HG03520 (cell line): Measurements from ENCODE around the gene PAX2.

ENCODE experiments used
- ATAC-seq: cut with Tn5 transposase; IDR thresholded peaks from one replicate; pipeline ENCODE4 v1.9.1; 2021; ENCODE audit warnings: mild to moderate bottlenecking, moderate library complexity; ENCODE audit not compliant: unreplicated experiment

Gene PAX2

DNA sequence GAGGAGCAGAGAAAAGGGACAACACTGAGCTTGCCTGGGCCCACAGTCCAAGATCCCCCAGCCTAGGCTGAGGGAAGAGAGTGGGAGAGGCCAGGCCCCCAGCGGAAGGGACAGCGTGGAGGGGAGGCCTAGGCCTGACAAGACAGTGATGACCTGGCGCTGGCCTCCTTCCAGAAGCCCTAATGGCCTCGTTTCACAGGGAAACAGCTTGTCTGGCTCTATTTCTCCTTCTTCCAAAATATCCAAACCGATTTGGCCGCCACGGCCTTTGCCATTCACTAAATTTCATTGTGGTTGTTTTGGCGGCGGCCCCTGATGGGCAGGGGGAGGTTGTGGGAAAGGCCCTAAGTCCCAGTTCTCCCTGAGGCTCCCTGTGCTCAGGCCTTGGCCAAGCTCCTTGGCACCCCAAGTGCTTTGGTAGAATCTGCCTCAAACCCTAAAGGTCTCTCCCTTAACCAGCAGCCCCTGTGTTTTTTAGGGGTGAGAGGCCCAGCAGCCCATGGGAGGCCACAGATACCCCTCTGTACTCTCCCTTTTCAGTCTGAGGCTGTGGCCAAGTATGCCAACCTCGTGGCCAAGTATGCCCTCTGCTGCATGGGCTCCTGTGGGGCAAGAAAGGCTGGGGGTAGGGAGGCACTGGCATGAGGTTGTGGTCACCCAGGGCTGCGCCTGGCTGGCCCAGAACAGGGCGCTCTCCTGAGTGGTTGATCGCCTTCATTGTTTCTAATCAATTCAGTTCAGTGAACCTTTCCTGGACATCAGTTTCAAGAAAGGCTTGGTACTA is 37.3 kb downstream of the PAX2 start:
- ATAC-seq: no peak

DNA sequence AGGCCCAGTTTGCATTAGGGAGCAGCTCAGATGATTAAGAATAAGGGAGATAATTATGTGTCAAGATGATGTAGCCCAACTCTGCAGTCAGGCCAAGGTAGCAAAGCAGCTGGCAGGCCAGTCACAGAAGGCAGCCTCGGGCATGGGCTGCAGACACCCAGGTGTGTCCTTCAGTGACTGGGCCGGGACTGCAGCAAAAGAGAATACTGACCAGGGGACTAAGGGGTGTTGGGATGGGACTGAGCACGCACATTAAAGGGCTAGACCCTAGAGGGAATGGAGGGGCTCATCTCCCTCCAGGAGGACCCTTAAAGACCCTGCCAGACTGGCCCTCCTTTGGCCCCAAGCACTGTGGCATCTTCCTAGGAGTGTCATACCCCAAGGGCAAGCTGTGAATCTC is 38.7 kb downstream of the PAX2 start:
- ATAC-seq: no peak

DNA sequence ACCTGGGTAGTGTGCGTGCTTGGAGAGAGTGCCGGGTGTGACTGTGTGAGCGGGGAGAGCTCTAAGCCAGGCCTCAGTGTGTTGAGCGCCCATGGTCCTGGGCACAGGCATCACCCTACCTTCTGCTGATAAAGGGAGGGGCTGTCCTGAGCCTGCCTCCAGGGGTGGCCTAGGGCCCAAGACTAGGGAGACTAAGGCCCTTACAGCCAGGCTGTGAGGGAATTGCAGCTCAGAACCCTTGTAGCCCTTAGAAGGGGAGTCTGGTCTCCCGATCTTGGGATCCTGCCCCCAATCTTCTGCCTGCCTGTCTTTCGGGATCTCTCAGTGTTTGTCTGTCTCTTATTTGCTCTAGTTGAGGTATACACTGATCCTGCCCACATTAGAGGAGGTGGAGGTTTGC is 41.2 kb downstream of the PAX2 start:
- ATAC-seq: no peak

DNA sequence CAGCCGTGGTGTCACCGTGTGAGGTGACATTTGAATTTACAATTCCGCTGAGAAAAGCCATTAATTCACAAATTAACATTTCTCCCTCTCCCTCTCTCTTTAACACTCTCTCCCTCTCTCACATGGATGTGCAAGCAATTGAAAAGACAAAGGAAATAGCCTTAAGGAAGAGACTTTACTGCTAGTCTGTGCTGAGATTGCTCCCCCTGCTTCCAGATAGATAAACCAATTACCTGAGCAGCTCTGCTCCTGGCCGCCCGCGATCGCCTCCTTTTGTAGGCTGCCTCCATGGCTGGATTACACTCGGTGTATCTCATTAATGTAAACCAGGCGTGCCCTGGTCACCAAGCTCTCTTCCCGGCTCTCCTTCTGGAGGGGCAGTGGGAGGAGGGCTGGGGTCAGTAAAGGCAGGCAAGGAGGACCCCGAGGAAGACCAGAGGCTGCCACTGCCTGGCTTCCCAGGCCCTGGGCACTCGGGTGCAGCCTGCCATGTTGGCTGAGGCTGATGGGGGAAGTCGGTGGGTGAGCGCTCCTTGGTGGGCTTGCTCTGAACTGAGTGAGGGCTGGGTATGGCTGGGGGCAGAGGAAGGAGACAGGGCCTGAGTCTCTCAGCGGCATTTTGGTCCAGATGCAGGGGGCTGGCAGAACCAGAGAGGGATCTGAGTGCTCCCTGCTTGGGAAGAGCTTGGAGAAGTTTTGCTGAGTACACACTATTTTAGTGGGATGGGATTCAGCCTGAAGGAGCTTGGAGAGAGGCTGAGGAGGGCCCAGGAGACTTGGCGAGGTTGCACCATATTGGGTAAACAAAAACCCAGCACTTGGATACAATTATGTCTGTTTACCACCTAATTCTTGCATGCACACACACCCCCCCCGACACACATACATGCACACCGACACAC is 42.9 kb downstream of the PAX2 start:
- ATAC-seq: no peak

DNA sequence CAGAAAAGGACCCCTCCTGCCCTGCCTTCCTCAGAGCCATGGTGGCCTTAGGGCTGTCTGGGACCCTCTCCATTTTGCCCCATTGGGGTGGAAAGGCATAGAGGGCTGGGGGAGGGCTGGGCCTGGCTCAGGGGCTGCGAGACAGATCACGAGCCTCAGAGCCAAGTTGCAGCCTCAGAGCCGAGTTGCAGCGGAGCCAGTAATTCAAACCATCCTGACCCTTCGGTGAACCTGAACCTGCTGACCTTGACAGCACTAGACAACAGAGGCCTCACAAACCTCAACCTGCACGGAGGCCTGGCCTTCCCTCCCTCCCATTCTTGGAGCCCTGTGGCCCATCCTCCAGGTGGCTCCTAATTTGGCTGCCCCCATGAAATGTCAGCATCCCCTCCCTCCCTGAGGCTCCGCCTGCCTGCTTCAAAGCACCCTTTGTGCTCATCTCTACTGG is 45.4 kb downstream of the PAX2 start:
- no peak for ATAC-seq

DNA sequence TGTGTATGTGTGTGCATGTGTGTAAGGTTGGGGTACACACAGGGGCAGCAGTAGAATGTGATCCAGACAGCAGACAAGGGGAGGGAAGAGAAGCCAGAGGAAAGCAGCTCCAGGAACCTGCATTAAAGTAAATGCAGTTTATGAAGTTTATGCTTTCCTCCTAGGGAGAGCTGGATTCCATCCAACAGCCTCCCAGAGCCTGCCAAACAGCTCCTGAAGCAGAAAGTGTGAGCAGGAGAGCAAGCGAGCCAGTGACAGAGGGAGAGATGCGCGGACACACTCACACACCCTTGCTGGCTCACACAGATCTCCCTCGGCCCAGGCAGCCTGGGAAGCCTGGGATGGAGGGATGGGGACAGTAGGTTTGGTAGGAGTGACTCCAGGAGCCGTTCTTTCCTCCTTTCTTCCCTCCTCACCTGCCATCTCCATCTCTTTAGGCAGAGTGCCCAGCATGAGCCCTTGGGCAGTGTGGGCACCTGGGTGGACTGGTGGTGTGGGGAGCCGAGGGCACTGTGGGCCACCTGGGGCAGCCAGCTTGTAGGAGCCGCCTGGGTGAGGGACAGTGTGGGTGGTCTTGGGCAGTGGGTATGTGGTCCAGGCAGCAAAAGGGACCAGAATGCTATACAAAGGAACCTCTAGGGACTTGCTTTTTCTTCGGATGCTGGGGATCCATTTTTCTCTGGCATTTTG is 46.1 kb downstream of the PAX2 start:
- ATAC-seq: no peak

DNA sequence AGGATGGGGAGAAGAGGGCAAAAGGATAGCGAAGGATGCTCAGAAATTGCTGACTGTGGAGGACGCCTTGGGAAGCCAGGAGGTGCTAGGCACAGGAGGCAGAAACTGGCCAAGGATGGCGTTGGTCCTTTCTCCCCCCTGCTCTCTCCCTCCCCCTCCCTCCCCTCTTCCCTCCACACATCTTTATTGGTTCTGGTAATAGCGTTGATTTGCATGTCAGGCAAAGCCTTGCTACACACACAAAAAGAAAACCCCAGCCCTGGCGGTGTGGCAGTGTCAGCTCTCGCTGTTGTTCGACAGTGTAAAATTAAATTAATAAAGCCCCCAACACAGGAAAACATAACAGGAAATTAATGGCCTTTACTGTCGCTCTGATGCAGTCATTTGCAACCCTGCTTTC is 47.2 kb downstream of the PAX2 start:
- ATAC-seq: no peak

DNA sequence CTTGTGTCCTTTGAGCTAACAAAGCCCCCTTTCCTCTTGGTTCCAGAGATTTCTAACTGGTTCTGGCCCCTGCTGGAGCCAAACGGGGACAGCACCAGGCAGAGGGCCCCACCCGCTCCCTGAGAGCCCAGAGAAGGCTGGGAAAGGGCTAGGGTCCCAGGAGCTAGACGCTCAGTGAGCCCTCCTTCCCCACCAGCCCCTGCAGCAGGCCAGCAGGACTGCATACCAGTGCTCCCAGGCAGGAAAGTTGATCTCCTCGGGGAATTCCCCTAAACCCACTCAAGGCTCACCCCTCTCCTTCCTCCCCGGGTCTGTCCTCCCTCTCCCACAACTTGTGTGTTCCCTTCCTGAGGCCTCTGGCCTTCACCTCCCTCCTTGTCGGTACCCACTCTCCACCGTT is 47.7 kb downstream of the PAX2 start:
- no peak for ATAC-seq

DNA sequence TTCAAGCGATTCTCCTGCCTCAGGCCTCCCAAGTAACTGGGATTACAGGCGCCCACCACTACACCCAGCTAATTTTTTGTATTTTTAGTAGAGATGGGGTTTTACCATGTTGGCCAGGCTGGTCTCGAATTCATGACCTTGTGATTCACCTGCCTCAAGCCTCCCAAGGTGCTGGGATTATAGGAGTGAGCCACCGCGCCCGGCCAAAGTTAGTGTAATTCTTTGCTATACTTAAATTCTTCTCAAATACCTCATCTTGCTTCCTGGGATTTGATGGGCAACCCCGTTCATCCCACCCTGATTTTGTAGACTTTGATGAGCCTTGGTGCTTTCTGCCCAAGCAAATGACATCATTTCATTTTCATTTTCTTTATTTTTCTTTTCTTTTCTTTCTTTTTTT is 54.5 kb downstream of the PAX2 start:
- no peak for ATAC-seq

DNA sequence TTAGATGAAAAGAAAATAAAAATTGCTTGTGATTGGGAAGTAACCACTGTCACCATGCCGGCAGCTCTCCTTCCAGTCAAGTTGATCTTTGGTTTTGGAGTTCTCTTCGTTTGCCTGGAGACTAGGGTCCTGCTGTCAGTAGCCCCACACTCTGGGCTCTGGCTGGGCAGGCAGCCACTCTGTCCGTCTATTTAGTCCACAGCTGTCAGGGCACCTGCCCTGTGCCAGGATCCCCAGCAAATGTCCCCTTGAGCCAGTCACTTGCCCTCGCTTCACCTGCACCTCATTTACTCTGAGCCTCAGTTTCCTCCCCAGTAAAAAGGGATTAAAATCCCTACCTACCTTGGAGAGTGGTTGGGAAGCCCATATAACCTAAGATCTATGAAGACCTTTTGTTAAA is 55.5 kb downstream of the PAX2 start:
- no peak for ATAC-seq

DNA sequence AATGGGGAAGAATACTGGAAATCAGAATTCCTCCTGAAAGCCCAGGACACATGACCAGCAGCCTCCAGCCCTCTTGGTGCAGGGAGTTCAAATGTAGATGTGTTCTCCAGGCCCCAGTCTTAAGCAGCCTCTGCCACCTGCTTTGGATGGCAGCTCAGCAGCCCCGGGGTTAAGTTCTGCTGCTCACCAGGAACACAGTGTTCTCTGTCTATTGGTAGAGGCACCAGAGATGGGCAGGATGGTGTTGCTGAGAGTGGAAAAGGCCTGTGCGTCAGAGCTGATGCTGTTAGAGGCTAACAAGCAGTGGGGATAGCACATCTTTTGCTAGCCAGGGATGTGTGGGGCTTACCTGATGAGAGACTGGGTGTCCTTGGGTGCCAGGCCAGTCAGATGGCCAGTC is 56.8 kb downstream of the PAX2 start:
- ATAC-seq: no peak

DNA sequence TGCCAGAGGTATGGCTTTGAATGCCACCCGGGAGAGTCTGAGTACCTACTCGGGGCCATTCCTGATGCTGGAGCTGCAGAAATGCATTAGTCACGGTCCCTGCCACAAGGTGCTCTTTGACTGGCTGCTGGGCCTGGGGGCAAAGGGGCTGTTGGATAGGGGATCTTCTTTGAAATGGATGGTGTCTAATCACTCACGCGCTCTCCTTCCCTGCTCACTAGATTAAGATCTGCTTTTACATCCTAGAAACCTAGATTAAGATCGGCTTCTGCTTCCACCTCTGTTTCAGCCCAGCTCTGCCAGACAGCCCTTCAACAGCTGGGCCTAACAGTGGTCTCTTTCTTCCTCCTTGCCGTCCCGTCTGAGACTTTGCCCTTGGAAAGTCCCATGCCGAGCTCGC is 57.2 kb downstream of the PAX2 start:
- ATAC-seq: no peak

DNA sequence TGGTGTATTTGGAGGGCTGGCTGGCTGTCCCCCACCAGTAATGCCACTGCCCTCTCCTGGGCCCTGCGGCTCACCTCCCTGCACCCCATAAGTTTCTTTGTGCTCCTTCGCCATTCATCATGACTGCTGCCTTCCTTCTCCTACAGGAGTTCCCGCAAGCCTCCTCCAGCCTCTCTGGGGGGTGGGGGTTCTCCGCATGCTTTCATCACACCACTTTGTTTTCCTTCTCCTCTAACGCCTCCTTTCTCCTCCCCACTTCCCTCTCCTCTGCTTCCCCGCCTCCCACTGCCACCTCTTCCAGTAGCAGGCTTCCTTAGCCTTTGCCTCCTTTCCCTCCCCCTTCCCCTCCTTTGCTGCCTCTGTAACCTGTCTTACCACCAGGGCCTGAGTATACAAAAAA is 58.1 kb downstream of the PAX2 start:
- ATAC-seq: no peak

DNA sequence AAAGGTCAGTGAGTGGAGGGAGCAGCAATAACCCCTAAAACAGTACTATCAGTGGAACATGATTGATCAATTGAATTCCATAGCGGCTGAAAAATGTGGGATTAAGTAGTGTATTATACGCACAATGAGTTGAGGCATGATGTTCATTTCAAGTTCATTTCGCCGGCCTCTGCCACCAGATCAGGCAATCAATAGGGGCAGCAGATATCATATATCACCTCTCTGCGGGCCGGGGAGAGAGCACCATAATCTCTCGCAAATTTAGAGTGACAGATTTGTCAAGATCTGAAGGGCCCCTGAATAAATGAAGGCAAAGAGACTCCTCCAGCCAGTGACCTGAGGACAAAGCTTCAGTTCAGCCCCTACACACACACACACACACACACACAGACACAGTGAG is 58.5 kb downstream of the PAX2 start:
- no peak for ATAC-seq

DNA sequence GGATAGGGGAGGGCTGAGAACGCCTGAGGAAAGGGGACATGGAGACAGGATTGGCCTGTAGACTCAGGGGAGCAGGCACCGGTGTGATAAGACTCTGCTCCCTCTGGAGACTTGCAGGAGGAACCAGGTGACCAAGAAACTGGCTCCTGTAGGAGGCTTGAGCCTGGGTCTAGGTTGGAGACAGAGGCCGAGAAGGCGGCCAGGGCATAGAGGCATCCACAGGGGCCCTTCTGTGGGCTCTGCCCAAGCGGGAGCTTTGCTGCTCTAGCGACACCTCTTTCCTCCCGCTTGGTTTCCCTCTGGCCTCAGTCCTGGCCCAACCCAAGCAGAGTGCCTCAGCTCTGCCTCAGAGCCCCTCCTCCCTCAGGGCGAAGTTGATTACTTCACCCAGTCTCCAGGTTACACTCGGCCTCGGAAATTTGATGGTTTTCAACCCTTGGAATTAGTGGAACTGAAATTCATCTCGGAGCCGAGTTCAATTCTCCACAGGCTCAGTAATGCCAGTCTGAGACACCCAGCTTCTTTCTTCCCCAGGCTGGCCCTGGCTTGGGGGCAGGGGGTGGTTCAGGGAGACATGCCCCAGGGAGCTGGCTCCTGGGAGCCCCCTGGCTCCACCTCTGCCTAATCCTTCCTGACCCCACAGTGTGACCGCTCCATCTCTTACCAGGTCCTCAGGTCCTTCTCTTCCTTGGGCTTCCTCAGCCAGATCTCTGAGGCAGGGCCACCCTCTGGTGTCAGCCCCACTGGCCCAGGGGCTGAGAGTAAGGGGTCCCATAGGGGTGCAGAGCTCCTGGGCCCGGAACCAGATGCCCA is 60.4 kb downstream of the PAX2 start:
- ATAC-seq: no peak

DNA sequence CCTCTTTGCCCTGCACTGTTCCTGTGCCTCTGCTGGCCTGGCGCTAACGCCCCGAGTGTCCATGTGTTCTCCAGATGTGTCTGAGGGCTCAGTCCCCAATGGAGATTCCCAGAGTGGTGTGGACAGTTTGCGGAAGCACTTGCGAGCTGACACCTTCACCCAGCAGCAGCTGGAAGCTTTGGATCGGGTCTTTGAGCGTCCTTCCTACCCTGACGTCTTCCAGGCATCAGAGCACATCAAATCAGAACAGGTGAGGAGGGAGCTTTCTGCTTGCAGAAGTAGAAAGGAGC is 60.9 kb downstream of the PAX2 start:
- no peak for ATAC-seq

DNA sequence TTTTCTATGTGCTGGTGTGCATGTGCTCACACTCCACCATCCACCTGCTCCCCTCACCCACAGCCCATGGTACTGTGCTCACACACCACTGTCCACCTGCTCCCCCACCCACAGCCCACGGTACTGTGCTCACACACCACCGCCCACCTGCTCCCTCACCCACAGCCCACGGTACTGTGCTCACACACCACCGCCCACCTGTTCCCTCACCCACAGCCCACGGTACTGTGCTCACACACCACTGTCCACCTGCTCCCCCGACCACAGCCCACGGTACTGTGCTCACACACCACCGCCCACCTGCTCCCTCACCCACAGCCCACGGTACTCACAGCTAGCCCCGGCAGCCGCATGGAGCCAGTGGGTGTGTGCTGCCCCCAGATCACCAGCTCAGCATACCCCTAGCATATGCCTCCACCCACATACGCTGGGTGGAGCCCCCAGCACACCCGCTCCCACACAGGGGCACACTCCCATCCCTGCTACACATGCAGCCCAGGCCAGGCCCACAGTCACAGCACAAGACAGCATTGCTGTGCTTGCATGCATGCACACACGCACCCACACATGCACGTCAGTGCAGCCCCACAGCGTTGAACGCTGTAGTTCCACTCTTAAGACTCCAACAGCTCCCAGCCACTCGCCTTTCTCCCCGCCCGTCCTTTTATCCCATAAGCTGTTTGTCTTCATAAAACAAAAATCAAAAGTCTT is 62.0 kb downstream of the PAX2 start:
- ATAC-seq: no peak

DNA sequence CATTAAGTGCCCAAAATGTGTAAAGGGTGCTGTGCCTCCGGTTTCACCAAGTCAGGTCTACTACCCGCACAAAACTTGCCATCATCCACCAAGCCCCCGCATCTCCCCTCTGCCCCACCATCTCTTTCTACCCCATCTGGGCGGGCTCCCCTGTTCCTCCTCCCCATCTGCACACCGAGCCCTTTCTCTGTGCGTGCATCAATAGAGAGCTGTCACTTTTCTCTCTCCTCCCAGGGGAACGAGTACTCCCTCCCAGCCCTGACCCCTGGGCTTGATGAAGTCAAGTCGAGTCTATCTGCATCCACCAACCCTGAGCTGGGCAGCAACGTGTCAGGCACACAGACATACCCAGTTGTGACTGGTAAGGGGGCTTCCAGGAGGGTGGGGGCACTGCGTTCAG is 63.5 kb downstream of the PAX2 start:
- ATAC-seq: no peak

DNA sequence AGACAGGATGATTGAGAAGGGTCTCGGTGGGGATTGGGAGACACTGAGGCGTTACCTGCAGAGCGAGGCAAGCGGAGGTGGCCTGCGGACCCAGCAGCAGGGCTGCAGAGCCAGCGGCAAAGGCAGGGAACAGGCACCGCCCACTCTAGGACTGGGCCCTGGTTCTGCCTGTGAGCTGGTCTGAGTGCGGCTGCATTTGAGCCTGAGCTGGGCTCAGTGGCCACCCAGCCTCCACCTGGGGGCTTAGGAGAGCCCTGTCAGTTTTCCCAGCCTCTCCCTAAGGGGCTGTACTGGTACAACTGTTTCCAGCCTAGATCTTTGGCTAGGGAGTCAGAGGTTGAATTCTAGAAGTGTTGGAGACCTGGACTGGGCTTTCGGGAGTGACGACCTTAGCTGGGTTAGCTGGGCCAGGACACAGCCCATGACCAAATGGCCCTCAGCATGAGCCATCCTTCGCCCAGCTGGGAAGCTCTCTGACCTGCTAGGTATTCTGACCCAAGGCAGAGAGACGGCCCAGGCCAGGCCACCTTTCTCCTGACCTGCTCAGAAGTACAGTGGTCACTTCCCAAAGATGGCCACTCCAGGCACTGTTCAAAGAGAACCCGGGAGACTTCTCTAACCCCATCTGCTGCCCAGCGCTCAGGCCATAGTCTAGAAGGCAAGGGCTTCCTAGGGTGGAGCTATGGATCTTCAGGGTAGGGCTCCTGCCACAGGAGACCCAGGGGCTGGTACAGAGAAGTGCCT is 64.9 kb downstream of the PAX2 start:
- no peak for ATAC-seq

DNA sequence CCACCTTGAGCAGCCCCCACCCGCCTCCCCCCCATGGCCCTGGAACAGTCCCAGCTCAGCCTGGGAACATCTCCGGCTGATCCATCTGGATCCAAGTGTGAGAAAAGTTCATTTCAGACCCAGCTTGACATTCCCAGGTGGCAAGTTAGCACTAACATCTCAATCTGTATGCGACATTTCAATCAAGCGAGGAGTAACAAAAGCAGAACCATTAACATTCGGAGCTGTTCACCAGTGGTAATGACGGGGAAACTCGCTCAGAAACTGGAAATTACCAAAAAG is 65.4 kb downstream of the PAX2 start:
- ATAC-seq: no peak
